Measurements from ENCODE around the gene KIAA1191.

The KIAA1191 gene

DNA sequence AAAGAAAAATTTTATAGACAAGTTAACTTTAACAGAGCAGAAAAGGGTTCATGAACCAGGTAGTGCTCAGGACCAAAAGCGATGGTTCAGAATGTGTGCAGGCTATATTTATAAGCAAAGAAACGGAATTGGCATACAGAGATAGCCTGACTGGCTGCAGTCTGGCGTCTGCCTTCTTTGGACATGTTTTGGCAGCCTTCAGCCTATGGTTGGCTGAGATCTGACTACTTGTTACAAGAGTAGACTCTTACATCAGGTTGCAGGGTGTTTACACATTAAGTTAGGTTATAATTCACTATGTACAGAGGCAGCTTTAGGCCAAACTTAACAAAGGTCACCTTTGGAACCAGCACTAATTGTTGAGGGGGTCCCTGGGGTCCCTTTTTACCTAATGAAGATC is 19.9 kb upstream of the KIAA1191 start:
- Histone ChIP-seq H3K27ac (ENCODE audit: low read depth, low read length) (no peak overlapping the region), H2BK120ac (ENCODE audit: insufficient read depth, low read length, poor library complexity) (no peak overlapping the region), H3K4ac (ENCODE audit: low read depth, low read length) (no peak overlapping the region), H3K4me1 (ENCODE audit: control insufficient read depth in 1 of 2, insufficient read depth in 2 of 2, low read length in 2 of 2) (no peaks in the 10 kb centered on the region), H2BK5ac (ENCODE audit: low read depth, low read length, poor library complexity) (no peak overlapping the region), H3K23ac (ENCODE audit: low read length) (no peak overlapping the region), H3K4me2 (ENCODE audit: low read length) (no peak overlapping the region), H3K14ac (ENCODE audit: low read length) (no peak overlapping the region), H3K9ac (ENCODE audit: low read length) (no peak overlapping the region), H3K36me3 (ENCODE audit: control insufficient read depth in 1 of 2, insufficient read depth in 2 of 2, low read length in 2 of 2) (peaks cover 32 to 42% of the 10 kb centered on the region in 2 experiments), H2BK12ac (ENCODE audit: low read length) (no peak overlapping the region), H3K79me2 (ENCODE audit: control insufficient read depth, insufficient read depth, low read length, poor library complexity) (no peaks in the 10 kb centered on the region), H2AK5ac (ENCODE audit: low read length) (no peak overlapping the region), H2AFZ (ENCODE audit: insufficient read depth, low read length, poor library complexity) (no peak overlapping the region), H4K8ac (ENCODE audit: low read depth, low read length) (no peak overlapping the region), H3K79me1 (ENCODE audit: low read length) (no peaks in the 10 kb centered on the region), H3K27me3 (ENCODE audit: insufficient read depth, low read length) (no peaks in the 10 kb centered on the region), H4K91ac (ENCODE audit: low read depth, low read length) (no peak overlapping the region), H3K4me3 (ENCODE audit: low read depth, low read length) (no peak overlapping the region), H3K9me3 (ENCODE audit: insufficient read depth, low read depth, low read length) (peaks cover 5% of the 10 kb centered on the region), H3K18ac (ENCODE audit: low read length) (no peak overlapping the region), H4K12ac (ENCODE audit: low read depth, low read length) (no peak overlapping the region)
- DNase-seq = no peak
- no CpG with 5 or more reads among the region's 3 CpGs for WGBS (ENCODE audit: extremely low coverage, insufficient coverage, insufficient read length)

DNA sequence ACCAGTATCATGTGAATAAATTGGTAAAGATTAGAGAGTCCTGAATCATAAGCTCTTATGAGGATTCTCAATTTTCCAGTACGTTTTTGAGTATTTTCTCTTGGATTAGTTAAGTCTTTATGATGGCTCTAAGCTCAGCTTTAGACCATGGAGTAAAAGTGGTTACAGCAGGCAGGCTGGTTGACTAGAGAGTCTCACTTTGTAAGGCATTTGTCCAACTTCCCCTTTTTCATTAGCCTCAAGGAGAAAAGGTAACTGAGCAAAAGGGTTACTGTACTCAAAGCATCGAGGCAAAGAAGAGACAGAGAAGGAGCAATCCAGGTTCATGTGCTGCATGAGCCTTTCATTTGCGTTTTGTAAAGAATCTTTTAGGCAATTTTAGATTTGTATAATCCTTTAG is 18.3 kb upstream of the KIAA1191 start:
- Histone ChIP-seq H3K18ac (ENCODE audit: low read length) (no peak overlapping the region), H4K8ac (ENCODE audit: low read depth, low read length) (no peak overlapping the region), H3K27me3 (ENCODE audit: insufficient read depth, low read length) (no peaks in the 10 kb centered on the region), H3K9me3 (ENCODE audit: insufficient read depth, low read depth, low read length) (peaks cover 5% of the 10 kb centered on the region), H3K4me2 (ENCODE audit: low read length) (no peak overlapping the region), H3K79me2 (ENCODE audit: control insufficient read depth, insufficient read depth, low read length, poor library complexity) (no peaks in the 10 kb centered on the region), H3K4me1 (ENCODE audit: control insufficient read depth in 1 of 2, insufficient read depth in 2 of 2, low read length in 2 of 2) (no peaks in the 10 kb centered on the region), H2BK12ac (ENCODE audit: low read length) (no peak overlapping the region), H2BK5ac (ENCODE audit: low read depth, low read length, poor library complexity) (no peak overlapping the region), H3K9ac (ENCODE audit: low read length) (no peak overlapping the region), H2AK5ac (ENCODE audit: low read length) (no peak overlapping the region), H3K4me3 (ENCODE audit: low read depth, low read length) (no peak overlapping the region), H2BK120ac (ENCODE audit: insufficient read depth, low read length, poor library complexity) (no peak overlapping the region), H3K79me1 (ENCODE audit: low read length) (no peaks in the 10 kb centered on the region), H3K4ac (ENCODE audit: low read depth, low read length) (no peak overlapping the region), H4K12ac (ENCODE audit: low read depth, low read length) (no peak overlapping the region), H3K14ac (ENCODE audit: low read length) (no peak overlapping the region), H3K23ac (ENCODE audit: low read length) (no peak overlapping the region), H2AFZ (ENCODE audit: insufficient read depth, low read length, poor library complexity) (no peak overlapping the region), H4K91ac (ENCODE audit: low read depth, low read length) (no peak overlapping the region), H3K36me3 (ENCODE audit: control insufficient read depth in 1 of 2, insufficient read depth in 2 of 2, low read length in 2 of 2) (peaks cover 27 to 34% of the 10 kb centered on the region in 2 experiments), H3K27ac (ENCODE audit: low read depth, low read length) (no peak overlapping the region)
- WGBS (ENCODE audit: extremely low coverage, insufficient coverage, insufficient read length) = no CpG with 5 or more reads among the region's 3 CpGs
- no peak for DNase-seq

DNA sequence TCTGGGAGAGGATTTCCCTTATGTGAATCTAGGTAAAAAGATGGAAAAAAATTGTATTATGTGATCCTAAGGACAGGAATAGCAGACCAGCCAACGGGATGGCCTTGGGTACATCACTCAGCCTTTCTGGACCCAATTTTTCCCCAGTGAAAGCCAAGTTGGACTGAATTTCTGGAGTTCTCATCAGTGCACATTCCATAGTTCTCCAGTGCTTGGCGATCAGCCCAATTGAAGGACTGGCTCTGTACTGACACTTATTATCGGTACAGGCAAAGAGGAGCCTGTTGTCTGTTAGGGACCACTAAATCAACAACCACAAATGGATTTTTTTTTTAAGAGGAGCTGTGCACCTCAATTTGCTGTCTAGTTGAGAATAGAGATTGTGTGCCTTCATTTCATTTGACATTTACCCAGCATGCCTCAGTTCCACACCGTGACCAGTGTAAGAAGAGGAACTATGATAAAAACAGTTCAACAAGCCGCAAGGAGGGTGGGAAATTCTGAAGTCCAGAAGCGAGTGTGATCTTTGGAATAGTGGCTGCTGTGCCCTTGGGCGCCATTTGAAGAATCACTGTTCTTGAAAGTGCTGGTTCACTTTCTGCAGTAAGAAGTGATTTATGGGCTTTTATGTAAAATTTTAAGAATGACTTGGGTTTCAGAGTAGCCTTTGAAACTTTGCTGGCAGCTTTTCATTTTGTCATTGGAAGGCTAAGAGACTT is 11.7 kb upstream of the KIAA1191 start:
- no peak overlapping the region for H3K4me3 ChIP-seq (ENCODE audit: low read depth, low read length)
- H2BK12ac ChIP-seq (ENCODE audit: low read length) = no peak overlapping the region
- no CpG with 5 or more reads among the region's 7 CpGs for WGBS (ENCODE audit: extremely low coverage, insufficient coverage, insufficient read length)
- no peak overlapping the region for H2BK5ac ChIP-seq (ENCODE audit: low read depth, low read length, poor library complexity)
- H4K8ac ChIP-seq (ENCODE audit: low read depth, low read length) = no peak overlapping the region
- H3K4me1 ChIP-seq (ENCODE audit: control insufficient read depth in 1 of 2, insufficient read depth in 2 of 2, low read length in 2 of 2) = no peaks in the 10 kb centered on the region
- H3K23ac ChIP-seq (ENCODE audit: low read length) = no peak overlapping the region
- no peak overlapping the region for H3K4ac ChIP-seq (ENCODE audit: low read depth, low read length)
- H3K27me3 ChIP-seq (ENCODE audit: insufficient read depth, low read length) = no peaks in the 10 kb centered on the region
- H3K9me3 ChIP-seq (ENCODE audit: insufficient read depth, low read depth, low read length) = no peaks in the 10 kb centered on the region
- no peaks in the 10 kb centered on the region for H3K79me2 ChIP-seq (ENCODE audit: control insufficient read depth, insufficient read depth, low read length, poor library complexity)
- H2AFZ ChIP-seq (ENCODE audit: insufficient read depth, low read length, poor library complexity) = no peak overlapping the region
- no peak for DNase-seq
- no peak overlapping the region for H4K12ac ChIP-seq (ENCODE audit: low read depth, low read length)
- no peak overlapping the region for H2BK120ac ChIP-seq (ENCODE audit: insufficient read depth, low read length, poor library complexity)
- no peak overlapping the region for H3K18ac ChIP-seq (ENCODE audit: low read length)
- no peak overlapping the region for H4K91ac ChIP-seq (ENCODE audit: low read depth, low read length)
- no peak overlapping the region for H2AK5ac ChIP-seq (ENCODE audit: low read length)
- no peak overlapping the region for H3K27ac ChIP-seq (ENCODE audit: low read depth, low read length)
- H3K14ac ChIP-seq (ENCODE audit: low read length) = no peak overlapping the region
- H3K9ac ChIP-seq (ENCODE audit: low read length) = no peak overlapping the region
- no peaks in the 10 kb centered on the region for H3K79me1 ChIP-seq (ENCODE audit: low read length)
- peaks cover 4% of the 10 kb centered on the region in 2 experiments for H3K36me3 ChIP-seq (ENCODE audit: control insufficient read depth in 1 of 2, insufficient read depth in 2 of 2, low read length in 2 of 2)
- no peak overlapping the region for H3K4me2 ChIP-seq (ENCODE audit: low read length)

DNA sequence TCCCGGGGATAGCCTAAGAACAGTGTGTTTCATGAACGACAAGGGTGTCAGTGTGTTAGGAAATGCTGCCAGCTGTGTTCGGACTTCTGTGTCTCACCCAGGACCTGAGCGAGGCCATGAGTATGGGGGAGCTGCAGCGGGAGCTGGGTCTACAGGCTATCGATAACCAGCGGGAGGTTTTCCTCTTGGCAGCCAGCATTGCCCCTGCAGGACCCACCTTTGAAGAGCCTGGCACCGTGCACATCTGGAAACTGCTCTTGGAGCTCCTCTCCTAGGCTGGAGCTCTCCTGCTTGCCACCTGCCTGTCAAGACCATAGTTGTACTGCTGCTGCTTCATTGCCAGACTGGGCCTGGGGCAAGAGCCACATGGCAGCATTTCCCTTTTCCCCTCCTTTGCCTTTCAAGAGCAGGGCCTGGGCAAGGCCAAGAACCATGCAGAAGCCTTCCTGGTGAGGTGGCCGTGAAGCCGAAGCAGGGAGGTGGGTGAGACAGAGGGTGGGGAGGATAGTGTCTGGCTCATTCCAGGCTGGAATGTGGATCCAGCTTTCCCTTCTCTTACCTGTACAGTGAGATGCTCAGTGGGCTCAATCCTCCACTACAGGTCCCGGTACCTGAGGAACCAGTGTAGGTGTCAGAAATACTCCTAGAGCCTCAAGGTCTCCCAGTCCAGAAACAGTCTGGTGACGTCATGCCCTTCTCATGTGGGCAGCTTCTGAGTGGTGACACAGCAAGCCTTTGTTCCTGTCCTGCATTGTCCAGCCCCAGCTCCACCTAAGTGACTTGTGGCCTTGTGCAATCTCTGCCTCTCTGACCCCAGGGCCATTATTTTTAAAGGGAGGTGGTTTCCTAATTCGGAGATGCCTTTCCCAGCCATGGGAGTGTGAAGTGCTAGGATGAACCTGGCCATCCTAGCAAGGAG is 10.3 kb upstream of the KIAA1191 start:
- Histone ChIP-seq H2BK120ac (ENCODE audit: insufficient read depth, low read length, poor library complexity) (no peak overlapping the region), H2AK5ac (ENCODE audit: low read length) (no peak overlapping the region), H3K27ac (ENCODE audit: low read depth, low read length) (no peak overlapping the region), H3K4me2 (ENCODE audit: low read length) (no peak overlapping the region), H3K4ac (ENCODE audit: low read depth, low read length) (no peak overlapping the region), H3K14ac (ENCODE audit: low read length) (no peak overlapping the region), H3K9ac (ENCODE audit: low read length) (no peak overlapping the region), H2AFZ (ENCODE audit: insufficient read depth, low read length, poor library complexity) (no peak overlapping the region), H3K79me2 (ENCODE audit: control insufficient read depth, insufficient read depth, low read length, poor library complexity) (no peaks in the 10 kb centered on the region), H3K36me3 (ENCODE audit: control insufficient read depth in 1 of 2, insufficient read depth in 2 of 2, low read length in 2 of 2) (peaks cover 4 to 7% of the 10 kb centered on the region in 2 experiments), H3K79me1 (ENCODE audit: low read length) (no peaks in the 10 kb centered on the region), H3K23ac (ENCODE audit: low read length) (no peak overlapping the region), H4K12ac (ENCODE audit: low read depth, low read length) (no peak overlapping the region), H3K18ac (ENCODE audit: low read length) (no peak overlapping the region), H2BK5ac (ENCODE audit: low read depth, low read length, poor library complexity) (no peak overlapping the region), H3K27me3 (ENCODE audit: insufficient read depth, low read length) (no peaks in the 10 kb centered on the region), H3K9me3 (ENCODE audit: insufficient read depth, low read depth, low read length) (no peaks in the 10 kb centered on the region), H4K91ac (ENCODE audit: low read depth, low read length) (no peak overlapping the region), H3K4me1 (ENCODE audit: control insufficient read depth in 1 of 2, insufficient read depth in 2 of 2, low read length in 2 of 2) (no peaks in the 10 kb centered on the region), H4K8ac (ENCODE audit: low read depth, low read length) (no peak overlapping the region), H2BK12ac (ENCODE audit: low read length) (no peak overlapping the region), H3K4me3 (ENCODE audit: low read depth, low read length) (no peak overlapping the region)
- no CpG with 5 or more reads among the region's 13 CpGs for WGBS (ENCODE audit: extremely low coverage, insufficient coverage, insufficient read length)
- DNase-seq = peak; percentile 90 to 94

Measured in trophoblast cell (in vitro differentiated cells and primary cell).